HuH-7.5 (cell line): ENCODE results near the gene SOCS3.

ENCODE experiments used
- DNase-seq: peaks from one replicate; pipeline ENCODE4 v3.0.0; 2011; ENCODE audit warnings: low spot score

The SOCS3 gene

DNA sequence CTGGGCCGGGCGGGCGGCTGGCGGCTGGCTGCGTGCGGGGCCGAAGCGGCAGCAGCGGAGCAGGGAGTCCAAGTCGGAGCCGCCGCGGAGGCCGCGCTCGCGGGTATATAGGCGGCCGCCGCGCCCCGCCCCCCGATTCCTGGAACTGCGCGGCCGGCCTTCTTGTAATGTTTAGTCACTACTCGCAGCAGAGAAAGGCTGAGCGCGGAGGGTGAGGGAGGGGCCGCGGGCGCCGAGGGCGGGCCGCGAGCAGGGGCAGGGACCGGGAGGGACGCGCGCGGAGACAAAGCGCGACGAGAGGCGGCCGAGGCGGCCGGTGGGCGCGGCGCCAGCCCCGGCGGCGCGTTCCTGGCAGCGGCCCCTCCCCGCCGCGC lies at the start of gene SOCS3:
Gene SOCS3 (minus strand): TSS at position 81 of the 374 bp plus-strand sequence. CDS start 982 bp downstream, outside the sequence.
- peak; percentile 90 for DNase-seq

- no peak for DNase-seq
Observed at GRCh38 chr17:78409191-78409928, 49.5 kb upstream of the SOCS3 start.

DNA sequence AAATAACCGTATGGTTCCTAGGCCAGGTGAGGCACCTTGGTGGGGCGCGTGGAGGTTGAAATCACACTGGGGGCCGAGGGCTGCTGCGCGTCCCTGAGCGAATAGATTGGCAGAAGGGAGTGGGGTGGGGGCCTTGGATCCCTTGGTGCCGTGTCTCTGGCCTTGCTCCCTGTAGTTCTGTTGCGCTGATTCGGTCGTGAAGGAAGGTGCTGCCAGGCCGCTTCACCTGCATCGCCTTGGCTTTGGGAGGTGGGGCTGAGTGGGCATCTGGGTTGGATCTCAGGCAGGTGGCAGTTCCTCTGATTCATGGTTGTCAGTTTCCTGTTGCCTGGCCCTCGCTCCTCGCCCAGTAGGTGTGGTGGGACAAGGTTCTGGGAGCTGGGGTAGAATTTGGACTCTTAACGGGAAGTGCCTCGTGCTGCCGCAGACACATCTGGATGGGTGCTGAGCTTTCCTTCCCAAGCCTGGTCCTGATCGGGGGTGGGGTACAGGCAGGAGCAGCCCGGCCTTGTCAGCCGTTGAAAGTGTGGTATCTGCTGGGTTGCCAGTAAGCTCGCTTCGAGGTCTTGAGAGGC lies 48.7 kb upstream of the SOCS3 start:
- DNase-seq, result no peak

DNA sequence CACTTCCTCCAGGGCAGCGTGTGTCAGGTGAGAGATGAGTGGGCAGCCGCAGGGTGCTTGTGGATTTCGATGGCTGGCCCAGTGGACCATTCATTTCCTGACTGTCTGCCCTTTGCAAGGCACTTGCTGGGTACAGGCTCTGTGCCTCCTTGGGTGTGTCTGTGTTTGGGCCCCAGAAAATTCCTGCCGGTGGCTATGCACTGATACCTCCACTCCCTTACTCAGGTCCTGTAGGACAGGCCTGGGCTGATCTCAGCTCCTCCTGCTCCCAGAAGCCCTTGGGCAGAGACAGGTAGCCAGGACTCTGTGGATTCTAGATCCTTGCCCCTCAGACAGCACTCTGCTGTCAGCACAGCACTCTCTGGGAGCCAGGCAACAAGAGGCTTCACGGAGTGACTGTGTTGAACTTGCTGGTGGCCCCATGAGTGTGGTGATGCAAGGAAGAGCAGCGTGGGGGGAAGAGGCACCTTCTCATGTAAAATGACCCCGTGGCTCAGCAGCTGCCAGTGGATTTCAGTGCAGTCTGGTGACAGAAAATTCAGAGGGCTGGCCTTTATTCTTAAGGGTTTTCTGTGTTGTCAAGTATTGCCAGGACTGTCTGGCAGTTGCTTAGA lies 47.6 kb upstream of the SOCS3 start:
- no peak for DNase-seq

DNA sequence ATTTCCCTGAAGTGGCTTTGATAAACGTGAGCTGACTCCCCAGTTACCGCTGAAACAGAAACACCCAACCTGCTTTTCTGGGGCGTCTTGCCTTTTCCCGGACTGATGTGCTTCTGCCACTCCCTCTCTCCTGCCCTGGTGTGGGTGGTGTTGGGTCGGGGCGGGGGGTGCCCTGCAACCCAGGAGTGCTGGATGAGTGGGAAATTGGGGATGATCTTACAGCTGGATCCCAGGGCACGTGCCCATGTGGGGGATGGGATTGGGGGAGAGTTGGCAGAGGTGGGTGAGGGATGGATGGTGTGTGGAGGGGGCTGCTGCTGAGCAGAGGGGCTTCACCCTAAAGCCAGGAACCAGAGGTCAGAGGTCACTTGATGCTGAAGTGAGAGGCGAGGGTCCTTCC lies 47.0 kb upstream of the SOCS3 start:
- DNase-seq, result no peak

GRCh38 chr17:78406396-78406795 lies 46.5 kb upstream of the SOCS3 start:
- no peak for DNase-seq

DNA sequence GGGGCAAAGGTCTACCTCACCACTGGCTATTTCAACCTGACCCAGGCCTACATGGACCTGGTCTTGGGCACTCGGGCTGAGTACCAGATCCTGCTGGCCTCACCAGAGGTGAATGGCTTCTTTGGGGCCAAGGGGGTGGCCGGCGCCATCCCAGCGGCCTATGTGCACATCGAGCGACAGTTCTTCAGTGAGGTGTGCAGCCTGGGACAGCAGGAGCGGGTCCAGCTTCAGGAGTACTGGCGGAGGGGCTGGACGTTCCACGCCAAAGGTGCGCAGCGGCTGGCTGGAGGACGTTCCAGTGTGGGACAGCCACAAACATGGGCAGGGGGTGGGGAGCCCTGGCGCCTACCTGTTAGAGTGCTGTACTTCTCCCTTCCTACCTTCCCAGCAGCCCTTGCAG lies 43.9 kb upstream of the SOCS3 start:
- DNase-seq, result no peak

GRCh38 chr17:78401891-78402290 lies 42.0 kb upstream of the SOCS3 start:
- no peak for DNase-seq

DNA sequence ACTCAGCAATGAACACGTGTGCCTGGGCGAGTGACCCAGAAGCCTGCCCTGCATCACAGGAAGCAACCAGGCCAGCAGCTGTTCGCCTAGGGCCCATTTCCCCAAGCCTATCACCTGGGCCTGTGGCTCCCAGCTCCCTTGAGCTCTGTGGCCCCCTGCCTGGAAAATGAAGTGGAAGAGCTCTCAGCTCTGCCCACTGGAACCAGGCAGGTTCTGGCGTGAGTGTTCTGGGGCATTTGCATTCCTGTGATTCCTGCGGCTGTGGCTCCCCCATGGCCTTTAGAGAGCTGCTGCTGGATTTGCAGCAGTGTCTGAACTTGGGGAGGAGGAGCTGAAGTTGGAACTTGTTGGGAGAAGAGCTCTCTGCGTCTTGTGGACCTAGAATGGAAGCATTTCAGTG lies 41.4 kb upstream of the SOCS3 start:
- DNase-seq, result no peak

GRCh38 chr17:78400581-78401240 lies 40.8 kb upstream of the SOCS3 start:
- DNase-seq, result no peak

- DNase-seq, result no peak
Observed at GRCh38 chr17:78399693-78400144, 39.8 kb upstream of the SOCS3 start.

GRCh38 chr17:78399028-78399692 lies 39.3 kb upstream of the SOCS3 start:
- DNase-seq, result no peak

- no peak for DNase-seq
Observed at GRCh38 chr17:78398390-78398789, 38.5 kb upstream of the SOCS3 start.

- no peak for DNase-seq
Observed at GRCh38 chr17:78397681-78398101, 37.8 kb upstream of the SOCS3 start.

DNA sequence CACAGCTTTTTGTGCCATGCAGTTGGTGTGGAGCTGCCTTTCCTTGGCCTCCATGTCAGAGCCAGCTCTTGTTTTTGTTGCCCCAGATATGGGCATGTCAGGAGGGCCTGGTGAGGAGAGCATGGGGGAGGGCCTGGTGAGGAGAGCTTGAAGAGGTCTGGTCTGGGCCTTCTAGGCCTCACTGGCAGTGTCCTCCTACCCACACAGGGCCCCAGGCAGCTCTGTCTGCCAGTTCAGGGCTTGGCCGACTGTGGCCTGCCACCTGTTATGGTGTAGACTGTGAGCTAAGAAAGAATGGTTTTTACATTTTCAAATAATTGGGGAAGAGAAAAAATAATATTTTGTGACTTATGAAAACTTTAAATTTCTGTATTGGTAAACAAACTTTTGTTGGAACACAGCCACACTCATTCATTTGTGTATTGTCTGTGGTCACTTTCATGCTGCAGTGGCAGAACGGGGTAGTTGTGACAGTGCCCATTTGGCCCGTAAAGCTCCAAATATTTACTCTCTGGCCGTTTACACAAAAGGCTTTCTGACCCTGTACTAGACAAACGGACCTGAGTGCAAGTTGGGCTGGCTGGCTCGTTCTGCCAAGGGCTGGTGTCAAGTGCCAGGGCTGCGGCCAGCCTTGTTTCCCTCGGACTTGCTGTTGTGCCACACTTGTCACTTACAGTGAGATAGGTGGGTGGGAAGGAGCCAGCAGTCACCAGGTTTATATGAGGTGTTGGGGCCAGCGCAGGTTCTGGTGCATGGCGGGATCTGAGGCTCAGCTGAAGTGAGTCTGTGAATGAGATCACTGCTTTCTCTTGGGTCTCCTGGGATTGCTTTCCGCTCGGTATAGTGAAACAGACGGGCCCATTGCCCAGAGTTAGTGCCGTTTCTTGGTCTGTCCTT lies 36.8 kb upstream of the SOCS3 start:
- DNase-seq, result no peak

DNA sequence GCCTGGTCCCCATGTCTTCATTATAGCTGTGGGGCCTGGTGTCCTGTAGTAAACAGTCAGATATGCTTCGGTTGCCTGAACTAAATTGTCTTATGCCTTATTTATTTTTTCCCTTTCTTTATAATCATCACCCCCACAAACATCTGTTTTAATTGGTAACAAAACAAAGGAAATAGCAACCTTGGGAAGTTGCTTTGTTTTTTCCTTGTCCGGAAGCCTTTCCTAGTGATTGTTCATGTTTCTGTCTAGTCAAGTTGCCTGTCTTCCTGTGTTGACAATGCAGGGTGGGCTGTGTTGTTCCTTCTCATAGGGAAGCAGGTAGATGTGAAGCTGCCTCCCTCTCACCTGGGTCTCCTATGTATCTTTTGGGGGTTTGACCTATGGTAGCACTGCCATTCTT lies 35.3 kb upstream of the SOCS3 start:
- DNase-seq, result no peak

GRCh38 chr17:78394209-78394608 lies 34.3 kb upstream of the SOCS3 start:
- no peak for DNase-seq

DNA sequence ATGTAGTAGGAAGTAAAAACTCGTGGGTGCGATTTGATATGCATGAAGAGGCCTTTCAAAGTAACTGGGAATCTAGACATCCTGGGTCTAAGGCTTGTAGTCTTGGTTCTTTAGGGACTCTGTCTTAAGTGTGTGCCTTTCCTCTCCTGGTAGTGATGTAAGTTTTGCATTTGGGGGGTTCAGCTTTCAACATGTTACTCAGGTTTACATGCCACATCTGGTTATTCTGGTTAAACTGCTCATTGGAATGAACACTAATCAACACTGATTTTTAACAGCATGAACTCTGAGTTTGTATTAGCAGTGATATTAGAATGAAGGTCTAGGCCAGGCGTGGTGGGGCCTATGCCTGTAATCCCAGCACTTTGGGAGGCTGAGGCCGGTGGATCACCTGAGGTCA lies 33.7 kb upstream of the SOCS3 start:
- no peak for DNase-seq

DNA sequence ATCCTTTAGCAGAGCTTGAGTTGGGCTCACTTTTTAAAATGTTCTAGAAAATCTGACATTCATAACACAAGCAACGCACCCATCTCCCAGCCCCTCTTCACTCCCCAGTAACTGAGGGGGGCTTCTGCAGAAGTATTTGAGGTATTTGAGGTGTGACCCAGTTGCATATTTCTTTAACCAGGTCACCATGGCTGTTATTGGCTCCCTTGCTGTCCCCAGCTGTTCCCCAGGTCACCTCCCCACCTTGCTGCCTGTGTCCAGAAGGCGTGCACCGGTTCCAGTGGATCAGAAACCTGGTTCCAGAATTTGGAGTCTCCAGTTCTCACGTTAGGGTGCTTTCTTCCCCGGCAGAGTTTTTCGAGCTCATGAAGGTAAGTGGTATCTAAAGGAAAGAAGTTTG lies 32.4 kb upstream of the SOCS3 start:
- DNase-seq, result no peak

- DNase-seq, result no peak
Observed at GRCh38 chr17:78391843-78392242, 32.0 kb upstream of the SOCS3 start.

GRCh38 chr17:78391051-78391431 lies 31.2 kb upstream of the SOCS3 start:
- DNase-seq, result no peak
